Adrenal gland (tissue), 19 donors: ENCODE results near the gene MANEA. TPM values are rescaled to one million over a fixed set of nuclear protein-coding genes. Genes with fewer than 3 reads are reported as not detected.

Source experiments
- DNase-seq, 7 donors: peaks; one replicate each; pipeline ENCODE4 v3.0.0-alpha.2; 2019 to 2020
- H3K27ac ChIP-seq, 5 donors: fragments of 200-600 bp; sonication (generic) in 4 of 5; 1 replicate in 3 of 5; 2 replicates in 2 of 5; pipeline versions ENCODE4 v1.5.1 to v1.8.0; 2016 to 2020; ENCODE audit warnings: mild to moderate bottlenecking in 1 of 5
- H3K27me3 ChIP-seq: fragments of 200-600 bp; 2 replicates; pipeline ENCODE4 v1.8.0; 2021
- H3K36me3 ChIP-seq, 2 donors: fragments of 200-600 bp; replicated peaks in 1 of 2; 1 replicate in 1 of 2; 2 replicates in 1 of 2; pipeline versions ENCODE4 v1.5.1 to v1.8.0; 2018 to 2022
- H3K4me1 ChIP-seq, 2 donors: fragments of 200-600 bp; replicated peaks in 1 of 2; 1 replicate in 1 of 2; 2 replicates in 1 of 2; pipeline versions ENCODE4 v1.5.1 to v1.8.0; 2018 to 2021
- H3K4me3 ChIP-seq, 4 donors: fragments of 200-600 bp; sonication (generic) in 3 of 4; one replicate each; pipeline ENCODE4 v1.5.1; 2016 to 2018
- H3K9me3 ChIP-seq, 3 donors: fragments of 200-600 bp; sonication (generic) in 1 of 3; replicated peaks in 1 of 3; 1 replicate in 2 of 3; 2 replicates in 1 of 3; pipeline versions ENCODE4 v1.5.1 to v1.8.0; 2016 to 2021
- POLR2A ChIP-seq, 2 donors: fragments of 450-650 bp; IDR thresholded peaks; one replicate each; pipeline ENCODE4 v1.6.1; 2017; ENCODE audit warnings: antibody characterized with exemption in 2 of 2, mild to moderate bottlenecking in 2 of 2, moderate library complexity in 1 of 2
- WGBS, 4 donors: extraction: QIAGEN DNeasy Blood & Tissue Kit in 2 of 4; methylation state at CpG; one replicate each; pipeline versions ENCODE4 v1.1.5 to v1.1.7; 2013 to 2017; 5-methylcytosine and 5-hydroxymethylcytosine counted together
- intact Hi-C, 2 donors: fragments of 100-400 bp; cut with DNase I; formaldehyde crosslinking; loops; one replicate each; pipeline versions ENCODE4 v1.14.1 to v1.15.0; 2022 to 2023
- long read RNA-seq, 10 donors: library from polyadenylated mRNA in 3 of 10; unstranded in 2 of 10; stranded (forward) in 1 of 10; transcript quantifications; one replicate each; pipeline ENCODE4 v2.0.0 and lab custom pipeline, GENCODE V29; 2021 to 2026
- polyA plus RNA-seq, 3 donors: library from polyadenylated mRNA; stranded (reverse); fragments of 200-250 nt in 2 of 3; fragments of 350-450 nt in 1 of 3; fragmentation: Illumina TruSeq in 1 of 3; extraction: RNeasy Lipid Tissue Mini Kit (QIAGEN cat#74804) in 1 of 3; gene quantifications; one replicate each; pipeline ENCODE4 v1.2.3, GENCODE V29; 2013 to 2014
- total RNA-seq, 9 donors: library from RNA; depleted of rRNA in 4 of 9; stranded (reverse); fragments of >200 nt in 4 of 9; fragments of 120-200 nt in 1 of 9; fragmentation: NEBNext Ultra II Directional in 1 of 9; extraction: Animal tissue kit (Norgen Biotek cat#: 25700) in 1 of 9; gene quantifications; one replicate each; pipeline versions ENCODE4 v1.1.0 to v1.2.4, GENCODE V29; 2013 to 2023
- TF ChIP-seq, protein P1 (sequence below), 6 experiments: fragments of 450-650 bp in 4 of 6; fragments of 200-600 bp in 2 of 6; sonication (generic) in 1 of 6; IDR thresholded peaks; 1 replicate in 5 of 6; 2 replicates in 1 of 6; pipeline versions ENCODE4 v1.5.1 to v1.8.0; 2016 to 2021; ENCODE audit warnings: antibody characterized with exemption in 6 of 6, mild to moderate bottlenecking in 2 of 6, moderate library complexity in 1 of 6
- donor health status: healthy with polysubstance abuse.
- donor health status: Bipolar disorder and iron deficiency.
- donor health status: DM: yes; HTN: yes; CAD: no.
- donor health status: DM: no; HTN: no; CAD: no.
- donor health status: DM: no; HTN: no; CAD: no.
- donor health status: DM: yes; HTN: yes; CAD: no.

The MANEA gene, protein sequence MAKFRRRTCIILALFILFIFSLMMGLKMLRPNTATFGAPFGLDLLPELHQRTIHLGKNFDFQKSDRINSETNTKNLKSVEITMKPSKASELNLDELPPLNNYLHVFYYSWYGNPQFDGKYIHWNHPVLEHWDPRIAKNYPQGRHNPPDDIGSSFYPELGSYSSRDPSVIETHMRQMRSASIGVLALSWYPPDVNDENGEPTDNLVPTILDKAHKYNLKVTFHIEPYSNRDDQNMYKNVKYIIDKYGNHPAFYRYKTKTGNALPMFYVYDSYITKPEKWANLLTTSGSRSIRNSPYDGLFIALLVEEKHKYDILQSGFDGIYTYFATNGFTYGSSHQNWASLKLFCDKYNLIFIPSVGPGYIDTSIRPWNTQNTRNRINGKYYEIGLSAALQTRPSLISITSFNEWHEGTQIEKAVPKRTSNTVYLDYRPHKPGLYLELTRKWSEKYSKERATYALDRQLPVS
- total RNA-seq (10 to 100 TPM in 5 of 9 donors, 1 to 10 TPM in 4; 6.4 to 17.2 (median 11.3) TPM), polyA plus RNA-seq (10 to 100 TPM in 1 of 3 donors, 1 to 10 TPM in 2; 1.1 to 18.7 (median 1.6) TPM)
- long read RNA-seq, donor 1, full-length matches to known transcripts, result 17 of 17 reads
- long read RNA-seq, donor 1, partial matches to known transcripts, result 0 of 17 reads
- long read RNA-seq, donor 1, other reads (novel, unspliced or antisense), result 0 of 17 reads
- long read RNA-seq, donor 2, full-length matches to known transcripts, result 6 of 6 reads
- long read RNA-seq, donor 2, partial matches to known transcripts, result 0 of 6 reads
- long read RNA-seq, donor 2, other reads (novel, unspliced or antisense), result 0 of 6 reads
- long read RNA-seq, donor 3, full-length matches to known transcripts, result 10 of 10 reads
- long read RNA-seq, donor 3, partial matches to known transcripts, result 0 of 10 reads
- long read RNA-seq, donor 3, other reads (novel, unspliced or antisense), result 0 of 10 reads
- long read RNA-seq, donor 4, full-length matches to known transcripts, result 2 of 4 reads
- long read RNA-seq, donor 4, partial matches to known transcripts, result 0 of 4 reads
- long read RNA-seq, donor 4, other reads (novel, unspliced or antisense), result 2 of 4 reads
- long read RNA-seq, donor 5, full-length matches to known transcripts, result 10 of 10 reads
- long read RNA-seq, donor 5, partial matches to known transcripts, result 0 of 10 reads
- long read RNA-seq, donor 5, other reads (novel, unspliced or antisense), result 0 of 10 reads
- long read RNA-seq, donor 6, full-length matches to known transcripts, result 2 of 2 reads
- long read RNA-seq, donor 6, partial matches to known transcripts, result 0 of 2 reads
- long read RNA-seq, donor 6, other reads (novel, unspliced or antisense), result 0 of 2 reads
- long read RNA-seq, donor 7, full-length matches to known transcripts, result 4 of 4 reads
- long read RNA-seq, donor 7, partial matches to known transcripts, result 0 of 4 reads
- long read RNA-seq, donor 7, other reads (novel, unspliced or antisense), result 0 of 4 reads
- long read RNA-seq, donor 8, full-length matches to known transcripts, result 13 of 13 reads
- long read RNA-seq, donor 8, partial matches to known transcripts, result 0 of 13 reads
- long read RNA-seq, donor 8, other reads (novel, unspliced or antisense), result 0 of 13 reads
- long read RNA-seq, donor 9, full-length matches to known transcripts, result 5 of 5 reads
- long read RNA-seq, donor 9, partial matches to known transcripts, result 0 of 5 reads
- long read RNA-seq, donor 9, other reads (novel, unspliced or antisense), result 0 of 5 reads
- long read RNA-seq, donor 10, full-length matches to known transcripts, result 3 of 3 reads
- long read RNA-seq, donor 10, partial matches to known transcripts, result 0 of 3 reads
- long read RNA-seq, donor 10, other reads (novel, unspliced or antisense), result 0 of 3 reads

DNA sequence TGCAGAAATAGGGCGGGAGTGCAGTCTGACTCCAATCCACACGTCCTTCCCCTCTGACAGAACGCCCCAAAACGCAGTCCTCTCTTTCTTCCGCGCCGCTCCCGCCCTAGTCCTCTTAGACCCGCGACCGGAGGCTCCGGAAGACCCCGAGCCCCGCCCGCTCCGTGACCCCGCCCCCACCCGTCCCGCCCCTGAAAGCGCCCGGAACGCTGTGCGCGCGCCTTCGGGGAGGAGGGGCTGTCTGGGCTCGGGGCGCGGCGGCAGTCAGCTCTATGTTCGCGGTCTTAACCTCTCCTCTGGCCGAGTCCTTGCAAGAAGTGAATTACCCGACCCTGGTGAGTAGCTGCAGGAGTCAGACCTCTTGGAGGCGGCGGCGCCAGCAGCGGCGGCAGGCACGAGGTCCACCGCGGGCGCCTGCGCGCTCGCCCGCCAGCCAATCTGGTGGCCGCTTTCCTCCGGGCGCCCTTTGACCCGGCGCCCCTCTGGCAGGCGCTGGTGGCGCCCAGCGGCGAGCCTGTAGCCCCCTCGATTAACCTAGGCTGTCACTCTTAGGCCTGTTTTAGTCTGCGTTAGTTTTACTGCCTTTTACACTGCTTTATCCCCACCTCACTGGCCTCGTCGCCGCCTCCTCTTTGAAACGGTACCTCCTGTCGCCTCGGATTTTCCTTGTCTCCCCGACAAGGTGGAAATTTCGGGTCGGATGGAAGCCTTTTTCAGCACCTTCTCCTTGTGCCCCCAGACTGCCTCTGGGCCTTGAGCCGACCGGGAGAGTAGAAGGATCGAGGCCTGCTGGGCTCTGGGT is at the start of gene MANEA:
Gene MANEA, plus strand, starts transcription at position 232 of the 802 bp plus-strand sequence. CDS start 8,905 bp downstream, outside the sequence.
- DNase-seq, result peak; percentile 76 to 87 (median 82)
- Histone ChIP-seq H3K4me3 (peak within 1 kb of the TSS; percentile 68 to 98 (median 92)), H3K9me3 (no peaks in the 10 kb centered on the region), H3K4me1 (peaks cover 5 to 26% of the 10 kb centered on the region in 2 donors), H3K27me3 (no peaks in the 10 kb centered on the region), H3K36me3 (no peaks in the 10 kb centered on the region), H3K27ac (peak within 1 kb of the TSS; percentile 34 to 96 (median 94))
- intact Hi-C loops, result no loop called here
- peak; percentile 5 to 73 for TF ChIP-seq POLR2A (IDR thresholded peaks at IDR 0.05)
- TF ChIP-seq, protein P1, sequence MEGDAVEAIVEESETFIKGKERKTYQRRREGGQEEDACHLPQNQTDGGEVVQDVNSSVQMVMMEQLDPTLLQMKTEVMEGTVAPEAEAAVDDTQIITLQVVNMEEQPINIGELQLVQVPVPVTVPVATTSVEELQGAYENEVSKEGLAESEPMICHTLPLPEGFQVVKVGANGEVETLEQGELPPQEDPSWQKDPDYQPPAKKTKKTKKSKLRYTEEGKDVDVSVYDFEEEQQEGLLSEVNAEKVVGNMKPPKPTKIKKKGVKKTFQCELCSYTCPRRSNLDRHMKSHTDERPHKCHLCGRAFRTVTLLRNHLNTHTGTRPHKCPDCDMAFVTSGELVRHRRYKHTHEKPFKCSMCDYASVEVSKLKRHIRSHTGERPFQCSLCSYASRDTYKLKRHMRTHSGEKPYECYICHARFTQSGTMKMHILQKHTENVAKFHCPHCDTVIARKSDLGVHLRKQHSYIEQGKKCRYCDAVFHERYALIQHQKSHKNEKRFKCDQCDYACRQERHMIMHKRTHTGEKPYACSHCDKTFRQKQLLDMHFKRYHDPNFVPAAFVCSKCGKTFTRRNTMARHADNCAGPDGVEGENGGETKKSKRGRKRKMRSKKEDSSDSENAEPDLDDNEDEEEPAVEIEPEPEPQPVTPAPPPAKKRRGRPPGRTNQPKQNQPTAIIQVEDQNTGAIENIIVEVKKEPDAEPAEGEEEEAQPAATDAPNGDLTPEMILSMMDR (IDR thresholded peaks at IDR 0.05), result peak in 1 of 6 experiments; percentile 15
- WGBS, 4 donors, result 0 to 2% (median 1%) methylated on average over 39 to 70 of the region's 70 CpGs

DNA sequence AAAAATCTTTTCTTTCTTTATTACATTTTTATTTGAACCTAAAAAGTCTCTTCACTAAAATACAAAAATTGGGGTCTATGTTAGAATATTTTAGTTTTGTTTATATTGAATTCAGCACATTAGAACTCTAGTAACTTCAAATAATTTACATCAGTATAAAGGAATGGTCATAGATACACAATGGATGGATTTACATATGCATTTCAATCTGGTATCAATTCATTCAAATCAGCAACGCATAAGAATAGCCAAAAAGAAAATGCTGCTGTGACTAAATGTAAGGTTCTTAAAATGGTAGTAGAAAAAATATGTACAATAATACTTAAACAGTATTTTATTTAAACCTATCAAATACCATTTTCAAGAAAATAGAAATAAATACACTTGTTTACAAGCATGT is 47.6 kb upstream of the MANEA start:
- intact Hi-C loops, result no loop called here
- Histone ChIP-seq H3K4me3 (no peak overlapping the region), H3K9me3 (no peaks in the 10 kb centered on the region), H3K27me3 (no peaks in the 10 kb centered on the region), H3K36me3 (no peaks in the 10 kb centered on the region), H3K4me1 (peaks cover 0 to 7% of the 10 kb centered on the region in 2 donors), H3K27ac (no peak overlapping the region)
- TF ChIP-seq POLR2A (IDR thresholded peaks at IDR 0.05), result no peak
- TF ChIP-seq, protein P1 (IDR thresholded peaks at IDR 0.05), result no peak
- 74 to 91% (median 87%) methylated on average over 1 of the region's 1 CpG for WGBS, 4 donors
- no peak for DNase-seq

DNA sequence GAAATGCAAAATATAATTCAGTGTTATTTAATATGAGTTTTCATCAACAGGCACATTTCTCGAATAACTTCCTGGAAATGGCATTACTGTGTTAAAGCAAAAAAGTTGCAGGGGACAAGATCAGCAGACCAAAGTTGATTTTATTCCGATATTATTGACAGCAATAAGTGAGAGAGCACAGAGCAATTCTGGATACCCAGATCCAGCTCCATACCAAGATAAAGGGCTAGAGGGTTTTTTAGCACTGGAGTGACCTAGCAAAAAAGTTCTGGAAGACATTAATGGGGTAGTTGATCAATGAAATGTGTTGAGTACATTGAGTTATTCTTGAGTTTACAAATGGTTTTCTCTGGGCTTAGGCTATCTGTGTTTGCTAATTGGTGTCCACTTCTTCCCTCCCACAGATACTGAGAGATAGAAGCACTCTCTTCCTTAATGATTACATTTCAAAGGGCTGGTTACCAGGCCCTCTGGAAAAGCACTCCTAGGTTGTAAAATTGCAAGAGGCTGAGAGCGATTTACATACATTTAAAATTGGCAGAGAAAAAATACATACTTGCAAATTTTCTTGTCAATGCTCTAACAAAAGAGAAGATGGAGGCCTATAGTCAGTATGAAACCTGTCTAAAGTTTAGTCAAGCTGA is 47.0 kb upstream of the MANEA start:
- H3K36me3 ChIP-seq, result no peaks in the 10 kb centered on the region
- no peaks in the 10 kb centered on the region for H3K27me3 ChIP-seq
- no peak for TF ChIP-seq POLR2A (IDR thresholded peaks at IDR 0.05)
- TF ChIP-seq, protein P1 (IDR thresholded peaks at IDR 0.05), result no peak
- 46 to 62% (median 55%) methylated on average over 3 of the region's 3 CpGs for WGBS, 4 donors
- H3K4me1 ChIP-seq, result peaks cover 0 to 7% of the 10 kb centered on the region in 2 donors
- no peak for DNase-seq
- H3K4me3 ChIP-seq, result no peak overlapping the region
- intact Hi-C loops, result no loop called here
- no peaks in the 10 kb centered on the region for H3K9me3 ChIP-seq
- no peak overlapping the region for H3K27ac ChIP-seq
